GM12872 (cell line): ENCODE results near the gene MED22.

ENCODE experiments used
- TF ChIP-seq, protein P1 (sequence below): IDR thresholded peaks from 3 replicates; pipeline ENCODE4 v1.5.1; 2011; ENCODE audit warnings: low read depth, mild to moderate bottlenecking, low read length, moderate library complexity; ENCODE audit not compliant: insufficient read depth

MED22 gene

DNA sequence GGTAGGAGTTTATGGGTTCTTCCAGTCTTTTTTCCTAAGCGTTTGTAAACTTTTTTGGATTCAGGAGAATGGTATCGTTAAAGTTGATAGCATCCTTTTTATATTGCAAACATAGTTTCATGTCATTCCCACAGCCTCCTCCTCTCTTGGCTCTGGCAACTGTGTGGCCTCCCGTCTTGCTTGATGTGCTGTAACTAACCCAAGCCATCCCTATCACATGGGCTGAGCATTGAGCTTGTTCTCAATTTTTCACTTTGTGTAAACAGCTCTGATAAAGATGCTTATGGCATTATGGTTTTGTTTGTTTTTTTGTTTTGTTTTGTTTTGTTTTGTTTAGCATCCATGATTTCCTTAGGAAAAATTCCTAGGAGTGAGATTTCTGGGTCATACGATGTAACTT is 32.8 kb upstream of the MED22 start:
- TF ChIP-seq, protein P1, sequence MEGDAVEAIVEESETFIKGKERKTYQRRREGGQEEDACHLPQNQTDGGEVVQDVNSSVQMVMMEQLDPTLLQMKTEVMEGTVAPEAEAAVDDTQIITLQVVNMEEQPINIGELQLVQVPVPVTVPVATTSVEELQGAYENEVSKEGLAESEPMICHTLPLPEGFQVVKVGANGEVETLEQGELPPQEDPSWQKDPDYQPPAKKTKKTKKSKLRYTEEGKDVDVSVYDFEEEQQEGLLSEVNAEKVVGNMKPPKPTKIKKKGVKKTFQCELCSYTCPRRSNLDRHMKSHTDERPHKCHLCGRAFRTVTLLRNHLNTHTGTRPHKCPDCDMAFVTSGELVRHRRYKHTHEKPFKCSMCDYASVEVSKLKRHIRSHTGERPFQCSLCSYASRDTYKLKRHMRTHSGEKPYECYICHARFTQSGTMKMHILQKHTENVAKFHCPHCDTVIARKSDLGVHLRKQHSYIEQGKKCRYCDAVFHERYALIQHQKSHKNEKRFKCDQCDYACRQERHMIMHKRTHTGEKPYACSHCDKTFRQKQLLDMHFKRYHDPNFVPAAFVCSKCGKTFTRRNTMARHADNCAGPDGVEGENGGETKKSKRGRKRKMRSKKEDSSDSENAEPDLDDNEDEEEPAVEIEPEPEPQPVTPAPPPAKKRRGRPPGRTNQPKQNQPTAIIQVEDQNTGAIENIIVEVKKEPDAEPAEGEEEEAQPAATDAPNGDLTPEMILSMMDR, result no peak

DNA sequence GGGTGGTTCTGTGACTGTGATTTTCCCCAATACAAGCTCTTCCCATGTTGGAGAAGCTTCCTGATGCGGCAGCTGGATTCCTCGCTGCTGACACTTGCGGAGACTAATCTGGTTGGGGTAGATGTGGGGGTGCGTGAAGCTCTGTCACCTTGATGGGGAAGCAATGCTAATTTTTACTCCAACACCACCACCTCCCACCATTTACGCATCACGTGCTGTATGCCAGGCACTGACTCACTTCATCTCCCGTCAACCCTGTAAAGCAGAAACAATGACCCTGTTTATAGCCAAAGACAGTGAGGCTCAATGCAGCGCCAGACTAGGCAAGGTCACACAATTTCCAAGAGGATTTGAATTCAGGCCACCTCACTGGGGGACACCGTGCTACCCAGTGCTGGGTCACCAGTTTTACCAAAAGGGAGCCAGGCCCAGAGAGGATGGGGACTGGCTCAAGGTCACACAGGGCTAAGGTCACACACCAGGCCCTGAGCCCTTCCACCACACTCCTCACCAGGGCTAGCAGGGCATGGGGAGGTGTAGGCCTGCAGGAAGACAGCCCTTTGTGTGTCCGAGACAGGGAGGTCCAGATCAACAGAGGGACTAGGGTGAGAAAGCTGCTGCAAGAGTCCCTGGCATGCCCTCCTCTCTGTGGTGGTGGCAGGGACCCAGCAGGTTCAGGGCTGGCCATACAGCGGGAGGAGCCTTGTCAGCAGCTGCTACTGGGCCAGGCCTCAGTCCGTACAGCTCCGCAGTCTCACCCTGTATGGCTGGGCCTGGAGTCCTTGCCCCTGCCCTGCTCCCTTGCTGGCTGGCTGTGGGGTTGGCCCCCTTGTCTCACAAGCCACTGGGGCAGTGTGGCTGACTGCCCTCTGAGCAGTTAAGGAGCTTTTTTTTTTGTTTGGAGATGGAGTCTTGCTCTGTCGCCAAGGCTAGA is 31.5 kb upstream of the MED22 start:
- TF ChIP-seq, protein P1, result no peak

DNA sequence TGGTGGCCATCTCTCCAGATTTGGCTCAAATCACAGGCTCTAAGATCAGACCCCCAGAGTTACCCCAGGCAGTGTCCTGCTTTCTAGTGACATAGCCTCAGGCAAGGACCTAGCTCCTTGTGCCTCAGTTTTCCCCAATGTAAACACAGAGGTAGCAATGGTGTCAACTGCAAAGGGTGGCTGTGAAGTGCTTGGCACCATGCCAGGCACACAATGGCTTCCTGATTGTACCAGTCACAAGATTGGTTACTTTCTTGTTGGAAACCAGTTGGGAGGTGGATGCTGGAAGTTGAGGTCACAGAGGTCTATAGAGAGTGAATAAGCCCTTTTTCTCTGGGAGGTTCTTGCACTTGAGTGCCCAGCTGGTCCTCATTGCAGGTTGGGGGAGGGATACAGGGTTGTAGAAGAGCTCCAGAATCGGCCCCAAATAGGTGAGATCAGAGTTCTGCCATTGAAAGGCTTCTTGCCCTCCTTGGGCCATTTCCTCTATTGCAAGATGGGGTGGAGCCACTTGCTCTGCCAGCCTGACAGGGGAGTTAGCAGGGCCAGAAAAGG is 30.6 kb upstream of the MED22 start:
- TF ChIP-seq, protein P1, result no peak

DNA sequence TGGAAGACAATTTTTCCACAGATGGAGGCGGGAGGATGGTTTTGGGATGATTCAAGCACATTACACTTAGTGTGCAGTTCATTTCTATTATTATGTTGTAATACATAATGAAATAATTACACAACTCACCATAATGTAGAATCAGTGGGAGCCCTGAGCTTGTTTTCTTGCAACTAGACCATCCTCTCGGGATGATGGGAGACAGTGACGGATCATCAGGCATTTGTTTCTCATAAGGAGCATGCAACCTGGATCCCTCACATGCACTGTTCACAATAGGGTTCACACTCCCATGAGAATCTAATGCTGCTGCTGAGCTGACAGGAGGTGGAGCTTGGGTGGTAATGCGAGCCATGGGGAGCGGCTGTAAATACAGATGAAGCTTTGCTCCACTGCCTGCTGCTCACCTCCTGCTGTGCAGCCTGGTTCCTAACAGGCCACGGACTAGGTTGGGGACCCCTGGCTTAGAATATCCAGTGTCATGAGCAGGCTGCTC is 29.8 kb upstream of the MED22 start:
- TF ChIP-seq, protein P1, result no peak

DNA sequence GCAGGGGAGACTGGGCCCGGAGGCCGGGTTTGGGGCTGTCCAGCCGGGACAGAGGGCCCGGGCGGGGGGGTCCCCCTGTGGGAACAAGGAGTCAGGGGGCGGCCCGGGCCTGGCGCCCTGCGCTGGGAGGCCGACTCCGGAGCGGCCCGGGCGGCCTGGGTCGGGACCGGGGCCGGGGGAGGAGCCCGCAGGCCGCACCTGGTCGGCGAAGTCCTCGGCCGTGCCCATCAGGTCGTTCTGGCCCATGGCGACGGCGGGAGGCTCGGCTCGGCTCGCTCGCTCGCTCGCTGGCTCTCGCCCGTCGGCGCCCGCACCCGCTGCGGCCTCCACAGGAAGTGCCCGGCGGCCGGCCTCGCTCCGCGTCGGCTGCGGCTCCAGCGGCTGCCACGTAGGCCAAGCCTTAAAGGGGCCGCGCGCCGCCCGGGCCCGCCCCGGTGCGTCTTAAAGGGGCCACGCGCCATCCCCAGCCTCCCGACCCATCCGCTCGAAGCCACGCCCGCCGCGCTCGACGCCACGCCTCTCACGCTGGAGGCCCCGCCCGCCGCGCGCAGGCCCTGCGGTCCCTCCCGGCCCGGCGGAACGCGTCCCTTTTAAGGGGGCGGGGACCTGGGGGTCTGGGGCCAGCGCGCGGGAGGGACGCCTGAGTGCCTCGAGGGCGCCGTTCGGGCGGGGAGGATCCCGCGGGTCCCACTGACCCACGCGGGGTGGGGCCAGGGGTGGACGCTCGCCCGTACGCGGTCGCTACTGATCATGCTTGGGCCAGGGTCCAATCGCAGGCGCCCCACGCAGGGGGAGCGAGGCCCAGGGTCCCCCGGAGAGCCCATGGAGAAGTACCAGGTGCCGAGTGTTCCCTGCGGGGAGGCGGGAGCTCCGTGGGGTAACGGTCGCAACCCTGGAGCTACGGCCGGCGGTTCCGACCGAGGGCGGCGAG is 28.1 kb upstream of the MED22 start, which contains the start of the genes STKLD1 and SURF4:
STKLD1 (plus strand) TSS at position 643 of the 931 bp plus-strand sequence; CDS start at position 751, 108 bp downstream.
SURF4 (minus strand) TSS at position 337 of the 931 bp plus-strand sequence; CDS start at position 246, 91 bp downstream.
- TF ChIP-seq, protein P1, result no peak

DNA sequence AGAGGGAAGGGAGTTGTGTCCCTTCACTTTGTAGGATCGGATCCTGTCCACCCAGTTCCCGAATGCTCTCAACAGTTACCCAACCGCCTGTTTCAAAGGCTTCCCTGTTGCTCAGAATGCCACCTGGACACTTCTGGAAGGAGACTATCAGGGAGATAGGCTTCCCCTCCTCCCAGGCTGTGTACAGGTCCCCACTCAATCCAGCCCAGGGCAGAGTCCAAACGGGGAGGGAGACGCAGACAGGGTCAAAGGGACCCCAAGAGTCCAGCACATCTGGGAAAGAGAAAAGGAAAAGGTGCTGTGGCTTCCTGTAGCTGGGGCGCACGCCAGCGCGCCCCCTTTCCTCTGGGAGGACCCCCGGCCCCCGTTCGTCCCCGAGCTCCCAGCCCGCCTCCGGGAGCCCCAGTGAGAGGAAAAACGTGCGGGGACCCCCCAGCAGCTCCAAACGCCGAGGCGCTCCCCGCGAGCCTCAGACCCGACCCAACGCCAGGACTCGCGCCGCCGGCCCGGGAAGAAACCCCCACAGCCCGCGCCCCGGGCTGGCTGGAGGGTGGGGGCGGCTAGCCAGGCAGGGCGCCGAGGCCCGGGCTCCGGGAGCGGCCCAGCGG is 27.3 kb upstream of the MED22 start:
- TF ChIP-seq, protein P1, result peak; percentile 38; the same call in 1 of the 3 replicates
